GM19239 (cell line): ENCODE data around the gene FBLN2.

ENCODE experiments used
- DNase-seq: peaks from one replicate; pipeline ENCODE4 v3.0.0; 2011; ENCODE audit warnings: low spot score; ENCODE audit not compliant: insufficient read length
- FAIRE-seq: peaks from 2 replicates; lab custom pipeline; 2011; peaks lifted over from hg19 to GRCh38; lab: Jason Lieb, UNC

The FBLN2 gene

GRCh38 chr3:13575459-13576061 lies 26.6 kb downstream of the FBLN2 start:
- FAIRE-seq (no peak), DNase-seq (no peak)

DNA sequence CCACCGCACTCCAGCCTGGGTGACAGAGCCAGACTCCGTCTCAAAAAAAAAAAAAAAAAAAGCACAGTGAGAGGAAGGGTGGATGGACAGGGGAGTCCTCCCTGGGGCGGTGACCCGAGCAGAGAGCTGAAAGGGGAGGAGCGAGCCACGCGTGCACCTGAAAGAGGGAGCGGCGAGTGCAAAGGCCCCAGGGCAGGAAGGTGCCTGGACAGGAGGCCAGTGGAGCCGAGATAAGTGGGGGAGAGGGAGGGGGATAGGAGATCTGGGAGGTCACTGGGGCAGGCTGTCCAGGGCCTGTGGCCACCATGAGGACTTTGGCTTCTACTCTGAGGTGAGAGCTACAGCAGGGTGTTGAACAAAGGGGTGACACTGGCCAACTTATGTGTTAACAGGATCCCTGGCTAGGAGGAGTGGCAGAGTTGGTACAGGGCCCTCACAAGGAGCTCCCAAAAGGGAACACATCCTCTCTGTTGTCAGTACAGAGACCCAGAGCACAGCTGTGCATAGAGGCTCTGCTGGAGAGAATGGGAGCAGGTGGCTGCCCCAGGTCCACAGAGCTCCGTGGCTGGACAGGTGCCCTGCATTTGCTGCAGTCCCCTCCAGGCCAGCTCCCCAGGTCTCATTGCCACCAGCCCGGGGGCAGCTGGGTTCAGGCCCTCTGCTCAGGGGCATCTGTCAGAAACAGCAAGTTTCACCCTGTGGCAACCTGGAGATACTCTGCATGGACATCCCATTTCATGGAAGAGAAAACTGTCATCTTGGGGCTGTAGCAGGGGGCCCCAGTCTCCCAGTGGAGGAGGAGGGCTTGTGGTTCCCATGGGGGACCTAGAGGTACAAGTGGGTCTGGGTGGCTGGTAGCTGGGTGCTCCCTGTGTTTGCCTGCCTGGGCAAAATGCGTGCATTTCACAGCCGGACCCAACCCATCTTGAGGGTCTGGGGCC lies 28.5 kb downstream of the FBLN2 start:
- no peak for DNase-seq
- FAIRE-seq: no peak

GRCh38 chr3:13578251-13578650 lies 29.3 kb downstream of the FBLN2 start:
- DNase-seq (no peak), FAIRE-seq (no peak)

GRCh38 chr3:13579063-13579462 lies 30.1 kb downstream of the FBLN2 start:
- FAIRE-seq (no peak), DNase-seq (no peak)

GRCh38 chr3:13580256-13581023 lies 31.5 kb downstream of the FBLN2 start:
- DNase-seq: no peak
- FAIRE-seq: no peak

- DNase-seq (no peak), FAIRE-seq (no peak)
Measured at GRCh38 chr3:13581485-13582365, 32.8 kb downstream of the FBLN2 start.

DNA sequence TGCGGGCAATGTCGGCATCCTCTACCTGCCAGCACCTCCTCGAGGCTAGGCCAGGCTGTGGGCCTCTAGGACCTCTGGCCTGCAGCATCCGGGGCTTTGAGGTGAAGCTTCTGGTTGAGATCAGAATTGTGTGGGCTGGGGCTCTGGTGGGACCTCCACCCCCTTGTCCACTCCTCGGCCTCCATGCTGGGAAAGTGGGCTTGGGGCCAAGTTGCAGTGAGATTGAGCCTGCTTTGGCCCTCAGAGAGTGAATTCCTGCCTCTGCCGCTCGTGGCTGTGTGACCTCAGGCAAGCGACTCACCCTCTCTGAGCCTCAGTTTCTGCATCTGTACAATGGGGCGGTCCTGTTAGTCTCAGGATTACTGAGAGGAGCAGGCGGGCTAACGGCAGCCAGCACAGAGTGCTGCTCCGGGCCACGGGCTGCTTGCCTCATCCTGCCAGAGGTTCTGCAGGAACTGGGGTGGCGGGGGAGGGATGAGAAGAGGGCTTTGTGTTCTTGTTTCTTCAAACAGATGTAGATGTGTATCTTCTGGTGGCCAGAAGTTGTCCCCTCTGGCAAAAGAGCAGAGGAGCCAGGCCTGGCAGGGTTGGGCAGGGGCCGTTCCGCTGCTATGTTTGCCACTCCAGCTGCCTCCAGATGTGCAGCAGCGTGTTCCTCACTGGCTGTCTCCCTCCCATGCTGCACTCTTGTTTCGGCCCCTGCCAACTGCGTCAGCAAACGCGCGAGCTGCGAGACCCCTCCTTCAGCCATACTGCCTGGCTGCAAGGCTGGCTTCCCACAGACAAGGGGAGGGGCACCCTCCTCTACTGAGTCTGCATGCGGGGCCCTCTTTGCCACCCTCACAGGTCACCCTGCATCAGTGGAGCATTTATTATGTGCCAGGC lies 33.7 kb downstream of the FBLN2 start:
- DNase-seq (no peak), FAIRE-seq (no peak)

DNA sequence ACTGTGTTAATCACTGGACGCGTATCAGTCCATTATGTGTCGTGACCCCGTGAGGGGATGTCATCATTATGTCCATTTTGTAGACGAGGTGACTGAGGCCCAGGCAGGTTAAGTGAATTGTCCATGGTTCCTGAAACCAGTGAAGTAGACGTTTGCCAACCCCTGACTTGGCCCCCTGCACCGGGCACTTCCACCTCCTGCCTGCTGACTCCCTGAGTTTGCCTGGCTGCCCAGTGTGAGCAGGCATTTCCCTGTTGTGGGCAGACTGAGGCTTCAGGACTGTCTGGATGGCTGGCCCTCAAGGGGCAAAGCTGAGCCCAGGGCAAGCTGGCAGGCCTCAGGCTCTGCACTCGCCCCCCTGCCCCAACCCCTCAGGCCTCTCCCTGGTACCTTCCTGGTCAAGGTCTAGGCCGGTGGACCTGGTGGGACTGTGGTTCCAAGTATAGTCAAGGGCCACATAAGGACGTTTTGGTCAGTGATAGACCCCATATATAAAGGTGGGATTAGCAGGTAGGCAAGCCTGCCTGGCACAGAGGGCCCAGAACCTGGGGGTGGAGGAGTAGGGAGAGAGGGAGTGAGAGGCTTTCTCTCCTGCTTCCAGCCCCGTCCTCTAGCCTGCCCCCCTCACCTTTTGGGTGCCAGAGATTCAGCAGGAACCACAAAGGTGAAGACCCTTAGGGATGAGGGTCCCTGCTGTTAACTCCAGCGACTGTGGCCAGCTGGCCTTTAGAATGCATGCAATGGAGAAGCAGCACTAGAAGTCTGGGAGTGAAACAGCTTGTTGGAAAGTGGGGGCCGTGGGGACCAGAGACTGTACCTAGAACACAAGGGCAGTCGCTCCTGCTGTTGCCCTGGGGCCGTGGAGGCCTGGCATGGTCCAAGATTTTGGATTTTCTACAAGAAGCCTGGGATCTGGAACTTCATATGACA lies 34.6 kb downstream of the FBLN2 start:
- DNase-seq (no peak), FAIRE-seq (no peak)

DNA sequence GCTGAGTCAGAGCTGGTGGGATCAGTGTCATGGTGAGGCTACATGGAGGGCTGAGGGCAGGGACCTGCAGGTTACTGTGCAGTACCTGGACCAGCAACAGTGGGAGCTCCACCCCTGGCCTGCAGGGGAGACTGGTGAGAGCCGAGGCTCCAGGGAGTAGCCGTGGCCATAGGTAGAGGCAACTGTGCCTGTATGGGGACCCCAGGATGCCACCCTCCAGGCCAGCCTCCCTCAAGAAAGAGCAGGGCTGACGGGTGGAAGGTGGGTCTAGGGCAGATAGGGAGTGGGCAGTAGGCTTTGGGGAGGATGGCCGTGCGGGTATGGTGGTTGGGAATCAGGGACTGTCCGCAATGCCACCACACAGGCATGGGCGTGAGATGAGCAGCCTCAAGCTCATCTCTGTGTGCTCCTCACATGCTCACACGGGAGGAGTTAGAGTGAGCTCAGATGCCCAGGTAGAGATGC lies 35.5 kb downstream of the FBLN2 start:
- no peak for FAIRE-seq
- DNase-seq: no peak

- DNase-seq (no peak), FAIRE-seq (no peak)
Measured at GRCh38 chr3:13584901-13585300, 36.0 kb downstream of the FBLN2 start.

- DNase-seq: no peak
- FAIRE-seq: no peak
Measured at GRCh38 chr3:13587442-13587841, 38.5 kb downstream of the FBLN2 start.

GRCh38 chr3:13588221-13588701 lies 39.3 kb downstream of the FBLN2 start:
- FAIRE-seq (no peak), DNase-seq (no peak)

DNA sequence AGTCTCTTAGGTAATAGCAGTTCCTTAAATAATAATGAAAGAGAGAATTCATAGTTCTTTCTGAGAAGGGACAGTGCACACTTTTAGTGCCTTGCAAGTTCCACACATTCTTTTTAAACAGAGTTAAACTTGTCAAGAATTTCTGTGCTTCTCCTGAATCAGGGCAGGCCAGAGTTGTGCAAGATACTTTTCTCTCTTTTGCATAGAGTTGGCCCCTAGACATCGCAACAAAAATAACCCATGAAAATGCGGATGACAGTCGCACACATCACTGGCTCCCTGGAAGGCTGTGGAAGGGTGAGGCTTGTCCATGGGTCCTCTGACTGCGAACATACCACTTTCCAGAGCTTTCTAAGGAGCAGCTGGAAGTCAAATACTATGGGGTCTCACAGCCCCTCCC lies 40.1 kb downstream of the FBLN2 start:
- DNase-seq (no peak), FAIRE-seq (no peak)

GRCh38 chr3:13590841-13591520 lies 42.1 kb downstream of the FBLN2 start:
- DNase-seq: no peak
- no peak for FAIRE-seq

GRCh38 chr3:13593615-13594014 lies 44.7 kb downstream of the FBLN2 start:
- DNase-seq (no peak), FAIRE-seq (no peak)

DNA sequence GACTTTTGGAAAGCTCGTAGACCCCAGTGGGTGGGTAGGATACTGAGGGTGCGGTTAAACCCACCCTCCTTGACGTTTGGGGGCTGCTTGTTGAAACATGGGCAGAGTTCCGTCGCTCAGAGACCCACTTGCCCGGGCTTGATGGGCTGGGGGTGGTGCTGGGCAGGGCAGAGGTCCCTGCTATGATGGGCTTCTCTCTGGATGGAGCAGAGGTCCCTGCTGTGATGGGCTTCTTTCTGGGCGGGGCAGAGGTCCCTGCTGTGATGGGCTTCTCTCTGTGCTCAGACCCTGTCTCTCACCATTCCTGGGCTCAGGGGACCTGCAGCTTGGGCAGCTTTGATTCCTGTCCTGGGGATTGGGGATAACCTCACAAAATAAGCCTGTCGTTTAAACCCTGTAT lies 45.2 kb downstream of the FBLN2 start:
- DNase-seq (no peak), FAIRE-seq (no peak)

GRCh38 chr3:13594991-13595421 lies 46.1 kb downstream of the FBLN2 start:
- no peak for DNase-seq
- FAIRE-seq: no peak
